MCF 10A (cell line): ENCODE measurements around the gene EHBP1. TPM values are rescaled to one million over a fixed set of nuclear protein-coding genes. Genes with fewer than 3 reads are reported as not detected.

Experiments
- BruUV-seq: library from RNA; stranded (reverse); fragments of 400-500 nt; replicated peaks from 2 replicates; lab custom pipeline; 2021; lab: Mats Ljungman, UMichigan
- CTCF ChIA-PET: fragments of 300-600 bp; sonication (Branson Sonifier 250); formaldehyde crosslinking; extraction: SDS; loops from one replicate; lab custom pipeline; 2021; ENCODE audit warnings: antibody characterized with exemption, inconsistent platforms; lab: Yijun Ruan, JAX
- POLR2A ChIA-PET: fragments of 300-600, 350-650 bp; sonication (Branson Sonifier 250); formaldehyde crosslinking; extraction: SDS; loops from one replicate; lab custom pipeline; 2020; ENCODE audit warnings: antibody characterized with exemption, inconsistent platforms; lab: Yijun Ruan, JAX
- DNase-seq: peaks from one replicate; pipeline ENCODE4 v3.0.0-alpha.2; 2018; ENCODE audit not compliant: unreplicated experiment
- H3K27ac Mint-ChIP-seq: one replicate; pipeline ENCODE4 v1.8.0; 2022; ENCODE audit warnings: mild to moderate bottlenecking, low read depth, mixed read lengths; ENCODE audit not compliant: unreplicated experiment
- H3K27me3 Mint-ChIP-seq: one replicate; pipeline ENCODE4 v1.8.0; 2022; ENCODE audit warnings: mixed read lengths; ENCODE audit not compliant: insufficient read depth, unreplicated experiment
- H3K36me3 Mint-ChIP-seq: one replicate; pipeline ENCODE4 v1.8.0; 2022; ENCODE audit warnings: mild to moderate bottlenecking, moderate library complexity, mixed read lengths; ENCODE audit not compliant: insufficient read depth, unreplicated experiment
- H3K4me1 Mint-ChIP-seq: one replicate; pipeline ENCODE4 v1.8.0; 2022; ENCODE audit warnings: mixed read lengths; ENCODE audit not compliant: insufficient read depth, unreplicated experiment
- H3K4me3 Mint-ChIP-seq: one replicate; pipeline ENCODE4 v1.8.0; 2022; ENCODE audit warnings: mild to moderate bottlenecking, moderate library complexity, mixed read lengths; ENCODE audit not compliant: unreplicated experiment
- H3K9me3 Mint-ChIP-seq: one replicate; pipeline ENCODE4 v1.8.0; 2022; ENCODE audit warnings: mixed read lengths; ENCODE audit not compliant: unreplicated experiment
- CTCF ChIP-seq: fragments of 200-600 bp; IDR thresholded peaks from one replicate; pipeline ENCODE4 v1.8.0; 2022; ENCODE audit warnings: antibody characterized with exemption, mild to moderate bottlenecking; ENCODE audit not compliant: unreplicated experiment
- intact Hi-C: fragments of 100-400 bp; cut with micrococcal nuclease; formaldehyde crosslinking; loops from 2 replicates; pipeline ENCODE4 v1.14.1; 2022
- total RNA-seq: library from RNA; stranded (reverse); gene quantifications from 2 replicates; pipeline ENCODE4 v1.2.3, GENCODE V29; 2022

Gene EHBP1
- total RNA-seq, 1 experiment from 2014 or later, result 81.2 TPM

- ChIA-PET POLR2A (interaction anchor here (1.2 kb wide), 1 partner anchor 29 kb away, joined by 4 read pairs; no protein-coding TSS in a partner anchor), CTCF (no interaction called here)
- intact Hi-C loops, result no loop called here
- H3K4me1 Mint-ChIP-seq, result peaks cover 17% of the 10 kb centered on the region
- H3K27me3 Mint-ChIP-seq, result no peaks in the 10 kb centered on the region
- BruUV-seq, result no TSS peak
- no peak for DNase-seq
- H3K9me3 Mint-ChIP-seq, result peaks cover 7% of the 10 kb centered on the region
- no peak overlapping the region for H3K4me3 Mint-ChIP-seq
- peaks cover 13% of the 10 kb centered on the region for H3K36me3 Mint-ChIP-seq
- TF ChIP-seq CTCF, result no peak
- no peak overlapping the region for H3K27ac Mint-ChIP-seq
Observed at GRCh38 chr2:63003351-63003750, 297.8 kb downstream of the EHBP1 start.

DNA sequence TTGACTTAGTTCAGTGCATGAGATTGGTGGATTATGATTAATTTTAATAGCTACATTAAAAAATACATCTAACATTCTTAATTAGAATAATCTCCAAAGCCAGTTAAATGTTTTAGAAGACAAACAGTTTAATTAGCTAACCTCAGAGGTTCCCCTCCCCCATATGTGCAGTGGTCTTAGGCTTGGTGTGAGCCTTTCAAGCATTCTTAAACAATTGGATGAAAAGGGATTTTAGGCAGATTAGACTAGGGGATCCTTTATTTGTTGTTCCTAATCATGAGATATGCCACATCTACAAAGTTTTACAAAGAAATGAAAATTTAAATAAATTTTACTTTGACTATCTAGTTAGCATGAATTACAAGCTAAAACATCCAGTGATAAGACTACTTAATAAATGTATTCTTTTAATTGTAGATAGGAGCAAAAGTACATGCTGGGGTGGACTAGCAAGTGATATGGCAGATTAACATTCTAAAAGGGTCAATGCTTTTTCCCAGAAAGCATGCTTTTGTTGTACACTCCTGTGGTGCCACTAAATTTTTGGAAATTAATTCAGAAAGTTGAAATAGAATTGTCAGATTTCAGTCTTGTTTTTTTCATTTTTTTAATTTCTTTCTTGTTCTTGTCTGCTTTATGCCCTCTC is 302.4 kb downstream of the EHBP1 start:
- Mint-ChIP-seq H3K4me3 (no peak overlapping the region), H3K4me1 (no peaks in the 10 kb centered on the region), H3K27ac (no peak overlapping the region), H3K27me3 (no peaks in the 10 kb centered on the region), H3K9me3 (no peaks in the 10 kb centered on the region), H3K36me3 (peaks cover 5% of the 10 kb centered on the region)
- TF ChIP-seq CTCF, result no peak
- DNase-seq, result no peak
- intact Hi-C loops, result no loop called here
- POLR2A ChIA-PET, result interaction anchor here (0.6 to 0.7 kb wide), 2 partner anchors 303 to 577 kb away, joined by 3 to 4 read pairs; no protein-coding TSS in a partner anchor
- BruUV-seq, result no TSS peak
- CTCF ChIA-PET, result no interaction called here

- H3K36me3 Mint-ChIP-seq, result peaks cover 11% of the 10 kb centered on the region
Observed at GRCh38 chr2:63008838-63009237, 303.3 kb downstream of the EHBP1 start.

More at GRCh38 chr2:63008838-63009237, 303.3 kb downstream of the EHBP1 start:
- Mint-ChIP-seq H3K9me3 (no peaks in the 10 kb centered on the region), H3K4me3 (no peak overlapping the region), H3K4me1 (no peaks in the 10 kb centered on the region), H3K27ac (peak overlapping the region; percentile 13), H3K27me3 (no peaks in the 10 kb centered on the region)
- POLR2A ChIA-PET, result interaction anchor here (1.4 kb wide), 1 partner anchor 8 kb away, joined by 4 read pairs; no protein-coding TSS in a partner anchor
- BruUV-seq, result no TSS peak
- intact Hi-C loops, result no loop called here
- CTCF ChIA-PET, result no interaction called here
- TF ChIP-seq CTCF, result no peak
- no peak for DNase-seq
